Breast epithelium (tissue), 4 donors: ENCODE measurements around the gene GTF2IRD1. TPM values are rescaled to one million over a fixed set of nuclear protein-coding genes. Genes with fewer than 3 reads are reported as not detected.
A peak's percentile ranks its signal among the peaks of the same experiment; 100 is the strongest.

Experiments used
- DNase-seq, 2 donors: peaks; one replicate each; pipeline ENCODE4 v3.0.0-alpha.2; 2019; ENCODE audit warnings: low spot score in 2 of 2
- H3K27ac ChIP-seq, 2 donors: fragments of 200-600 bp; sonication (generic) in 1 of 2; one replicate each; pipeline ENCODE4 v1.5.1; 2016 to 2019; ENCODE audit warnings: mild to moderate bottlenecking in 1 of 2
- H3K27me3 ChIP-seq, 2 donors: fragments of 200-600 bp; sonication (generic) in 1 of 2; one replicate each; pipeline versions ENCODE4 v1.5.1 to v1.6.0; 2017 to 2019; ENCODE audit warnings: control low read depth in 1 of 2, mild to moderate bottlenecking in 1 of 2
- H3K36me3 ChIP-seq: fragments of 200-600 bp; one replicate; pipeline ENCODE4 v1.5.1; 2019
- H3K4me1 ChIP-seq, 2 donors: fragments of 200-600 bp; sonication (generic); one replicate each; pipeline ENCODE4 v1.5.1; 2016 to 2019; ENCODE audit warnings: control low read depth in 1 of 2
- H3K4me3 ChIP-seq, 3 donors: fragments of 200-600 bp; sonication (generic); 1 replicate in 2 of 3; 2 replicates in 1 of 3; pipeline ENCODE4 v1.5.1; 2016 to 2019; ENCODE audit warnings: mild to moderate bottlenecking in 3 of 3, moderate library complexity in 2 of 3
- H3K9me3 ChIP-seq, 2 donors: fragments of 200-600 bp; sonication (generic) in 1 of 2; one replicate each; pipeline ENCODE4 v1.5.1; 2016 to 2019; ENCODE audit warnings: control low read depth in 1 of 2
- CTCF ChIP-seq, 3 donors: fragments of 450-650 bp; IDR thresholded peaks; one replicate each; pipeline ENCODE4 v1.5.1; 2016 to 2017; ENCODE audit warnings: antibody characterized with exemption in 3 of 3, mild to moderate bottlenecking in 3 of 3, moderate library complexity in 3 of 3
- POLR2A ChIP-seq: fragments of 450-650 bp; IDR thresholded peaks from one replicate; pipeline ENCODE4 v1.6.1; 2016; ENCODE audit warnings: antibody characterized with exemption, mild to moderate bottlenecking, moderate library complexity
- POLR2AphosphoS5 ChIP-seq, 3 donors: sonication (generic); formaldehyde crosslinking; IDR thresholded peaks; one replicate each; pipeline ENCODE4 v1.6.1; 2017; ENCODE audit warnings: antibody characterized with exemption in 3 of 3
- intact Hi-C: fragments of 100-400 bp; cut with DNase I; formaldehyde crosslinking; loops from one replicate; pipeline ENCODE4 v1.15.1; 2023; ENCODE audit warnings: low total_unique reads
- total RNA-seq, 3 donors: library from RNA; depleted of rRNA; stranded (reverse); fragments of >200 nt; gene quantifications; one replicate each; pipeline ENCODE4 v1.1.0, GENCODE V29; 2016

Gene GTF2IRD1
- total RNA-seq, 3 donors from 2014 or later, result 11.0 to 18.7 (median 12.5) TPM

DNA sequence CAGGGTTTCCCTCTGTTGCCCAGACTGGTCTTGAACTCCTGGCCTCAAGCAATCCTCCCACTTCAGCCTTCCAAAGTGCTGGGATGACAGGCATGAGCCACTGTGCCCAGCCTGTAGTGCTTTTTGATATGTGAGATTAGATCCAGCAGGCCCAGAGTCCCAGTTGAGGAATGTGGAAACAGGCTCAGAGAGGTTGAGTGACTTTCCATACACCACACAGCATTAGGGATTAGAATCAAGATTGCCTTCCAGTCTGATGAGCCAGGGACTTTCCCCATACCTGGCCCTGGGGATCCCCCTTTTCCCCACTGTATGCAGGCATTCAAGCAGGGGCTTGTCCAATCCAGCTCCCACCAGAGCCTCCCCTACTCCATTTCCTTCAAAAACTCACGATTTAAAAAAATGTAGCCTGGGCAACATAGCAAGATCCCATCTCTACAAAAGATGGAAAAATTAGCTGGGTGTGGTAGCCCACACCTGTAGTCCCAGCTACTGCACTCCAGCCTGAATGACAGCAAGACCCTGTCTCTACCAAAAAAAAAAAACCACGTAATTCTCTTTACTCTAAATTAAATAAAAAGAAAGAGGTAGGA lies 128.8 kb downstream of the GTF2IRD1 start:
- no peak overlapping the region for H3K4me3 ChIP-seq
- H3K27me3 ChIP-seq, result no peaks in the 10 kb centered on the region
- no peak for DNase-seq
- intact Hi-C loops, result no loop called here
- TF ChIP-seq POLR2A, result no peak
- no peak for TF ChIP-seq POLR2AphosphoS5 (IDR thresholded peaks at IDR 0.05)
- TF ChIP-seq CTCF (IDR thresholded peaks at IDR 0.05), result no peak
- no peaks in the 10 kb centered on the region for H3K36me3 ChIP-seq
- peaks cover 0 to 4% of the 10 kb centered on the region in 2 donors for H3K4me1 ChIP-seq
- H3K27ac ChIP-seq, result peak overlapping the region in 1 of 2 donors; percentile 27
- no peaks in the 10 kb centered on the region for H3K9me3 ChIP-seq

GRCh38 chr7:74583630-74584029 lies 129.9 kb downstream of the GTF2IRD1 start:
- H3K4me1 ChIP-seq, result peaks cover 0 to 6% of the 10 kb centered on the region in 2 donors
- no peak overlapping the region for H3K27ac ChIP-seq
- DNase-seq, result no peak
- intact Hi-C loops, result no loop called here
- no peaks in the 10 kb centered on the region for H3K9me3 ChIP-seq
- H3K36me3 ChIP-seq, result no peaks in the 10 kb centered on the region
- H3K27me3 ChIP-seq, result no peaks in the 10 kb centered on the region
- no peak for TF ChIP-seq CTCF (IDR thresholded peaks at IDR 0.05)
- TF ChIP-seq POLR2A, result no peak
- no peak for TF ChIP-seq POLR2AphosphoS5 (IDR thresholded peaks at IDR 0.05)
- H3K4me3 ChIP-seq, result no peak overlapping the region

DNA sequence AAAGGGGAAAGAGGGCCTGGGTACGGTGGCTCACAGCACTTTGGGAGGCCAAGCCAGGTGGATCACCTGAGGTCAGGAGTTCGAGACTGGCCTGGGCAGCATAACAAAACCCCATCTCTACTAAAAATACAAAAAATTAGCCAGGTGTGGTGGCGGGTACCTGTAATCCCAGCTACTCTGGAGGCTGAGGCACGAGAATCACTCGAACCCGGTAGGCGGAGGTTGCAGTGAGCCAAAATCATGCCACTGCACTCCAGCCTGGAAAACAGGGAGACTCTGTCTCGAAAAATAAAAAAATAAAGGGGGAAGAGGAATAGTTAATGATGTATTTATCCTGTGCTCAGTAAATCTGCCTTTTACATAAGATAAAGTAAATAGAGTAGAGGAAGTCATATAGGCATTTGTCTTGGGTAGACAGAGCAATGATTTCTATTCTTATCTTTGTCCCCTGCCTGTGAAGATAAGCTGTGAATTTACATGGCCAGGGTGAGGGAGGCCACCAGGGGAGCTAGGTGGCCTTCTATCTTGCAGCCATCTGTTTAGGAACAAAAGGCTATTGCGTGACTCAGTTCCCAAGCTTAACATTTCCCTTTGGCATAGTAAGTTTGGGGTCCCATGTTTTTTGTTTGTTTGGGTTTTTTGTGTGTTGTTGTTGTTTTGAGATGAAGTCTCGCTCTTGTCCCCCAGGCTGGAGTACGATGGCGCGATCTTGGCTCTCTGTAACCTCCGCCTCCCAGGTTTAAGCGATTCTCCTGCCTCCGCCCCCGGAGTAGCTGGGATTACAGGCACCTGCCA lies 130.7 kb downstream of the GTF2IRD1 start:
- intact Hi-C loops, result no loop called here
- no peak for TF ChIP-seq POLR2A
- TF ChIP-seq CTCF (IDR thresholded peaks at IDR 0.05), result no peak
- TF ChIP-seq POLR2AphosphoS5 (IDR thresholded peaks at IDR 0.05), result no peak
- Histone ChIP-seq H3K27ac (no peak overlapping the region), H3K9me3 (no peaks in the 10 kb centered on the region), H3K4me1 (peaks cover 0 to 6% of the 10 kb centered on the region in 2 donors), H3K36me3 (no peaks in the 10 kb centered on the region), H3K27me3 (no peaks in the 10 kb centered on the region), H3K4me3 (no peak overlapping the region)
- no peak for DNase-seq

DNA sequence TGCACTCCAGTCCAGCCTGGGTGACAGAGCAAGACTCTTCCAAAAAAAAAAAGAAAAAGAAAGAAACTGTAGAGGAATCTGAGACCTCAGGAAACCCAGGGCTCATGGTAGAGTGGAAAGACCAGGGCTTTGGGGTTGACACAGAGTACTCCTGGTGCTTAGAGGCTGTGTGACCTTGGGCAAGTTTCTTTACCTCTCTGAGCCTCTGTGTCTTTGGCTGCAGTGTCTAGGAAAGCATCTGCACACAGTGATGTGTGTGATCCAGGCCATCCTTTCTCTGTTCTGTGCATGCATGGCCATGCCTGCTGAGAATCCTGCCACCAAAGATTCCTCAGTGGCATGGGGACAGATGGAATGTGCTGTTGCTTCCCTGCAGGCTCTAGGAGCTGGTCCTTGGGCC lies 132.1 kb downstream of the GTF2IRD1 start:
- intact Hi-C loops, result no loop called here
- TF ChIP-seq POLR2A (no peak), CTCF (IDR thresholded peaks at IDR 0.05) (no peak), POLR2AphosphoS5 (IDR thresholded peaks at IDR 0.05) (no peak)
- no peaks in the 10 kb centered on the region for H3K27me3 ChIP-seq
- no peaks in the 10 kb centered on the region for H3K36me3 ChIP-seq
- no peak overlapping the region for H3K4me3 ChIP-seq
- no peaks in the 10 kb centered on the region for H3K9me3 ChIP-seq
- no peak for DNase-seq
- peaks cover 0 to 6% of the 10 kb centered on the region in 2 donors for H3K4me1 ChIP-seq
- H3K27ac ChIP-seq, result peak overlapping the region in 1 of 2 donors; percentile 14
